Vagina (tissue), 2 donors: ENCODE data around the gene RALA. TPM values are rescaled to one million over a fixed set of nuclear protein-coding genes. Genes with fewer than 3 reads are reported as not detected.
A peak's percentile ranks its signal among the peaks of the same experiment; 100 is the strongest.

Source experiments
- DNase-seq, 2 donors: peaks; one replicate each; pipeline ENCODE4 v3.0.0-alpha.2; 2017; ENCODE audit errors: extremely low spot score in 2 of 2
- H3K27ac ChIP-seq: fragments of 200-600 bp; sonication (generic); one replicate; pipeline ENCODE4 v1.5.1; 2019
- H3K27me3 ChIP-seq: fragments of 200-600 bp; sonication (generic); one replicate; pipeline ENCODE4 v1.5.1; 2019
- H3K36me3 ChIP-seq, 2 donors: fragments of 200-600 bp; sonication (generic); one replicate each; pipeline ENCODE4 v1.5.1; 2017 to 2019
- H3K4me1 ChIP-seq: fragments of 200-600 bp; sonication (generic); one replicate; pipeline ENCODE4 v1.5.1; 2019
- H3K4me3 ChIP-seq, 2 donors: fragments of 200-600 bp; sonication (generic); 1 replicate in 1 of 2; 2 replicates in 1 of 2; pipeline ENCODE4 v1.5.1; 2016 to 2019
- H3K9me3 ChIP-seq: fragments of 200-600 bp; sonication (generic); one replicate; pipeline ENCODE4 v1.5.1; 2019
- CTCF ChIP-seq, 3 experiments: fragments of 450-650 bp in 2 of 3; fragments of 200-600 bp in 1 of 3; sonication (generic) in 1 of 3; IDR thresholded peaks; one replicate each; pipeline ENCODE4 v1.5.1; 2017 to 2019; ENCODE audit warnings: antibody characterized with exemption in 3 of 3, mild to moderate bottlenecking in 2 of 3, moderate library complexity in 2 of 3
- POLR2A ChIP-seq, 2 donors: fragments of 450-650 bp; IDR thresholded peaks; one replicate each; pipeline ENCODE4 v1.6.1; 2017; ENCODE audit warnings: antibody characterized with exemption in 2 of 2, mild to moderate bottlenecking in 2 of 2, moderate library complexity in 2 of 2
- POLR2AphosphoS5 ChIP-seq, 2 donors: sonication (generic); formaldehyde crosslinking; IDR thresholded peaks; one replicate each; pipeline ENCODE4 v1.9.0; 2017; ENCODE audit warnings: antibody characterized with exemption in 2 of 2, mild to moderate bottlenecking in 2 of 2, low read depth in 1 of 2; ENCODE audit not compliant: insufficient read depth in 1 of 2
- intact Hi-C: fragments of 100-400 bp; cut with DNase I; formaldehyde crosslinking; loops from one replicate; pipeline ENCODE4 v1.15.1; 2023
- total RNA-seq: library from RNA; depleted of rRNA; stranded (reverse); fragments of >200 nt; gene quantifications from one replicate; pipeline ENCODE4 v1.2.3, GENCODE V29; 2016

Gene RALA
- total RNA-seq, 1 donor from 2014 or later, result 20.1 TPM

GRCh38 chr7:39592586-39592985 lies 30.8 kb upstream of the RALA start:
- no peak overlapping the region for H3K4me3 ChIP-seq
- H3K9me3 ChIP-seq, result no peaks in the 10 kb centered on the region
- peaks cover 7% of the 10 kb centered on the region for H3K4me1 ChIP-seq
- no peaks in the 10 kb centered on the region for H3K27me3 ChIP-seq
- intact Hi-C loops, result no loop called here
- TF ChIP-seq POLR2AphosphoS5 (IDR thresholded peaks at IDR 0.05; ENCODE audit: insufficient read depth in 1 of 2, low read depth in 1 of 2) (peak in 1 of 2 donors; percentile 60), POLR2A (IDR thresholded peaks at IDR 0.05) (no peak)
- DNase-seq, result no peak
- H3K36me3 ChIP-seq, result no peaks in the 10 kb centered on the region
- peak overlapping the region; percentile 6 for H3K27ac ChIP-seq

GRCh38 chr7:39594988-39595620 lies 28.3 kb upstream of the RALA start:
- no peak for DNase-seq
- Histone ChIP-seq H3K4me1 (no peaks in the 10 kb centered on the region), H3K27ac (no peak overlapping the region), H3K4me3 (no peak overlapping the region), H3K27me3 (no peaks in the 10 kb centered on the region), H3K9me3 (no peaks in the 10 kb centered on the region), H3K36me3 (no peaks in the 10 kb centered on the region)
- TF ChIP-seq POLR2A (IDR thresholded peaks at IDR 0.05), result no peak
- no peak for TF ChIP-seq CTCF (IDR thresholded peaks at IDR 0.05)
- TF ChIP-seq POLR2AphosphoS5 (IDR thresholded peaks at IDR 0.05; ENCODE audit: insufficient read depth in 1 of 2, low read depth in 1 of 2), result no peak
- intact Hi-C loops, result no loop called here

- DNase-seq, result no peak
- Histone ChIP-seq H3K36me3 (no peaks in the 10 kb centered on the region), H3K4me3 (no peak overlapping the region), H3K9me3 (no peaks in the 10 kb centered on the region), H3K4me1 (no peaks in the 10 kb centered on the region), H3K27ac (no peak overlapping the region), H3K27me3 (no peaks in the 10 kb centered on the region)
- intact Hi-C loops, result no loop called here
- TF ChIP-seq CTCF (IDR thresholded peaks at IDR 0.05) (no peak), POLR2AphosphoS5 (IDR thresholded peaks at IDR 0.05; ENCODE audit: insufficient read depth in 1 of 2, low read depth in 1 of 2) (no peak), POLR2A (IDR thresholded peaks at IDR 0.05) (no peak)
Measured at GRCh38 chr7:39602351-39602750, 21.0 kb upstream of the RALA start.

- TF ChIP-seq CTCF (IDR thresholded peaks at IDR 0.05), result no peak
- TF ChIP-seq POLR2AphosphoS5 (IDR thresholded peaks at IDR 0.05; ENCODE audit: insufficient read depth in 1 of 2, low read depth in 1 of 2), result no peak
- no peak for TF ChIP-seq POLR2A (IDR thresholded peaks at IDR 0.05)
- Histone ChIP-seq H3K27me3 (no peaks in the 10 kb centered on the region), H3K36me3 (no peaks in the 10 kb centered on the region), H3K9me3 (no peaks in the 10 kb centered on the region), H3K4me1 (peaks cover 1% of the 10 kb centered on the region), H3K4me3 (no peak overlapping the region), H3K27ac (no peak overlapping the region)
- intact Hi-C loops, result no loop called here
- no peak for DNase-seq
Measured at GRCh38 chr7:39603924-39604323, 19.4 kb upstream of the RALA start.

GRCh38 chr7:39605087-39605486 lies 18.3 kb upstream of the RALA start:
- no peak for DNase-seq
- no peaks in the 10 kb centered on the region for H3K36me3 ChIP-seq
- no peak overlapping the region for H3K27ac ChIP-seq
- intact Hi-C loops, result no loop called here
- H3K9me3 ChIP-seq, result no peaks in the 10 kb centered on the region
- H3K4me3 ChIP-seq, result no peak overlapping the region
- peaks cover 13% of the 10 kb centered on the region for H3K4me1 ChIP-seq
- H3K27me3 ChIP-seq, result no peaks in the 10 kb centered on the region
- no peak for TF ChIP-seq POLR2A (IDR thresholded peaks at IDR 0.05)
- TF ChIP-seq POLR2AphosphoS5 (IDR thresholded peaks at IDR 0.05; ENCODE audit: insufficient read depth in 1 of 2, low read depth in 1 of 2), result no peak
- no peak for TF ChIP-seq CTCF (IDR thresholded peaks at IDR 0.05)
